Measurements from ENCODE around the gene MRPL42.

The MRPL42 gene

GRCh38 chr12:93461503-93461902 lies 5.8 kb upstream of the MRPL42 start (continued):
- TF ChIP-seq PRDM2 (tag by site-specific recombination; IDR thresholded peaks at IDR 0.05; ENCODE audit: borderline replicate concordance) (no peak), ZNF585B (tag by site-specific recombination; IDR thresholded peaks at IDR 0.05) (no peak), OSR2 (tag by site-specific recombination; IDR thresholded peaks at IDR 0.05) (no peak)

GRCh38 chr12:93465841-93466240 lies 1.5 kb upstream of the MRPL42 start:
- Histone ChIP-seq H3K4me3 (ENCODE audit: low read depth, low read length) (no peak overlapping the region), H3K4me1 (ENCODE audit: control insufficient read depth, insufficient read depth, low read length) (no peaks in the 10 kb centered on the region), H3K36me3 (ENCODE audit: control insufficient read depth in 2 of 2, insufficient read depth in 1 of 2, low read length in 2 of 2) (peaks cover 13 to 15% of the 10 kb centered on the region in 2 experiments; a peak in 2 of 3 replicates), H3K27ac (ENCODE audit: extremely low read depth, low read depth, low read length) (no peak overlapping the region), H3K9me3 (ENCODE audit: control insufficient read depth, insufficient read depth, low read depth, low read length) (no peaks in the 10 kb centered on the region)
- CTCF ChIA-PET = no interaction called here
- POLR2A ChIA-PET = interaction anchor here (0.5 kb wide), 1 partner anchor 36 kb away, joined by 5 read pairs; no protein-coding TSS in a partner anchor
- TF ChIP-seq SETDB1 (IDR thresholded peaks at IDR 0.05; ENCODE audit: insufficient read length, low read length) = no peak
- TF ChIP-seq ZNF488 (tag by site-specific recombination; IDR thresholded peaks at IDR 0.05) = no peak
- no peak for TF ChIP-seq SP2 (tag by site-specific recombination; IDR thresholded peaks at IDR 0.05)
- no peak for TF ChIP-seq HOXC10 (CRISPR knock-in tag; IDR thresholded peaks at IDR 0.05)
- TF ChIP-seq ZNF311 (tag by site-specific recombination; IDR thresholded peaks at IDR 0.05; ENCODE audit: borderline replicate concordance) = no peak
- TF ChIP-seq ZNF404 (tag by site-specific recombination; IDR thresholded peaks at IDR 0.05) = no peak
- no peak for TF ChIP-seq RBAK (tag by site-specific recombination; IDR thresholded peaks at IDR 0.05)
- TF ChIP-seq ZNF302 (tag by site-specific recombination; IDR thresholded peaks at IDR 0.05; ENCODE audit: low read depth) = no peak
- TF ChIP-seq TRIM28 (IDR thresholded peaks at IDR 0.05; ENCODE audit: borderline replicate concordance, low read length) = no peak
- TF ChIP-seq WT1 (tag by site-specific recombination; IDR thresholded peaks at IDR 0.05) = no peak
- no peak for TF ChIP-seq ZNF175 (tag by site-specific recombination; IDR thresholded peaks at IDR 0.05)

- ChIA-PET POLR2A (interaction anchor here (0.6 to 1.6 kb wide), 5 partner anchors 22 to 968 kb away, joined by 3 to 7 read pairs (median 3); partner anchors contain the start of gene UBE2N), CTCF (interaction anchor here (0.6 to 1.5 kb wide), 6 partner anchors 10 to 1068 kb away, joined by 3 to 10 read pairs (median 4); no protein-coding TSS in a partner anchor)
- peaks cover 18 to 24% of the 10 kb centered on the region in 2 experiments; a peak in 2 of 3 replicates for H3K36me3 ChIP-seq (ENCODE audit: control insufficient read depth in 2 of 2, insufficient read depth in 1 of 2, low read length in 2 of 2)
- H3K27ac ChIP-seq (ENCODE audit: extremely low read depth, low read depth, low read length) = no peak overlapping the region; the same call in 1 of the 2 replicates
- H3K4me3 ChIP-seq (ENCODE audit: low read depth, low read length) = no peak overlapping the region
- H3K9me3 ChIP-seq (ENCODE audit: control insufficient read depth, insufficient read depth, low read depth, low read length) = no peaks in the 10 kb centered on the region
- H3K4me1 ChIP-seq (ENCODE audit: control insufficient read depth, insufficient read depth, low read length) = no peaks in the 10 kb centered on the region
- TF ChIP-seq ZNF350 (tag by site-specific recombination; IDR thresholded peaks at IDR 0.05) = no peak
- TF ChIP-seq ZNF394 (tag by site-specific recombination; IDR thresholded peaks at IDR 0.05; ENCODE audit: borderline replicate concordance) = no peak
- no peak for TF ChIP-seq ZBTB21 (tag by site-specific recombination; IDR thresholded peaks at IDR 0.05)
- no peak for TF ChIP-seq ZNF785 (tag by site-specific recombination; IDR thresholded peaks at IDR 0.05)
- TF ChIP-seq ZBTB8A (tag by site-specific recombination; IDR thresholded peaks at IDR 0.05) = no peak
- no peak for TF ChIP-seq ZNF549 (tag by site-specific recombination; IDR thresholded peaks at IDR 0.05)
- no peak for TF ChIP-seq ZBTB6 (tag by site-specific recombination; IDR thresholded peaks at IDR 0.05)
- no peak for TF ChIP-seq CTCF (tag by site-specific recombination; IDR thresholded peaks at IDR 0.05)
- TF ChIP-seq HOXA7 (CRISPR knock-in tag; IDR thresholded peaks at IDR 0.05; ENCODE audit: borderline replicate concordance) = no peak
- TF ChIP-seq ZNF10 (tag by site-specific recombination; IDR thresholded peaks at IDR 0.05) = no peak
- TF ChIP-seq ZNF48 (tag by site-specific recombination; IDR thresholded peaks at IDR 0.05) = no peak
Observed at GRCh38 chr12:93466625-93467350, 526 bp upstream of the MRPL42 start.
